HG02852 (cell line): ENCODE data around the gene ATP8B2.
"Not testable (repeated sequence)": the region's sequence is repeated elsewhere in the genome, so short reads cannot be mapped to it uniquely, and the experiment has no call there.

ENCODE experiments used
- ATAC-seq: cut with Tn5 transposase; IDR thresholded peaks from one replicate; pipeline ENCODE4 v1.9.1; 2021; ENCODE audit warnings: mild to moderate bottlenecking, moderate library complexity; ENCODE audit not compliant: unreplicated experiment

ATP8B2 gene, protein sequence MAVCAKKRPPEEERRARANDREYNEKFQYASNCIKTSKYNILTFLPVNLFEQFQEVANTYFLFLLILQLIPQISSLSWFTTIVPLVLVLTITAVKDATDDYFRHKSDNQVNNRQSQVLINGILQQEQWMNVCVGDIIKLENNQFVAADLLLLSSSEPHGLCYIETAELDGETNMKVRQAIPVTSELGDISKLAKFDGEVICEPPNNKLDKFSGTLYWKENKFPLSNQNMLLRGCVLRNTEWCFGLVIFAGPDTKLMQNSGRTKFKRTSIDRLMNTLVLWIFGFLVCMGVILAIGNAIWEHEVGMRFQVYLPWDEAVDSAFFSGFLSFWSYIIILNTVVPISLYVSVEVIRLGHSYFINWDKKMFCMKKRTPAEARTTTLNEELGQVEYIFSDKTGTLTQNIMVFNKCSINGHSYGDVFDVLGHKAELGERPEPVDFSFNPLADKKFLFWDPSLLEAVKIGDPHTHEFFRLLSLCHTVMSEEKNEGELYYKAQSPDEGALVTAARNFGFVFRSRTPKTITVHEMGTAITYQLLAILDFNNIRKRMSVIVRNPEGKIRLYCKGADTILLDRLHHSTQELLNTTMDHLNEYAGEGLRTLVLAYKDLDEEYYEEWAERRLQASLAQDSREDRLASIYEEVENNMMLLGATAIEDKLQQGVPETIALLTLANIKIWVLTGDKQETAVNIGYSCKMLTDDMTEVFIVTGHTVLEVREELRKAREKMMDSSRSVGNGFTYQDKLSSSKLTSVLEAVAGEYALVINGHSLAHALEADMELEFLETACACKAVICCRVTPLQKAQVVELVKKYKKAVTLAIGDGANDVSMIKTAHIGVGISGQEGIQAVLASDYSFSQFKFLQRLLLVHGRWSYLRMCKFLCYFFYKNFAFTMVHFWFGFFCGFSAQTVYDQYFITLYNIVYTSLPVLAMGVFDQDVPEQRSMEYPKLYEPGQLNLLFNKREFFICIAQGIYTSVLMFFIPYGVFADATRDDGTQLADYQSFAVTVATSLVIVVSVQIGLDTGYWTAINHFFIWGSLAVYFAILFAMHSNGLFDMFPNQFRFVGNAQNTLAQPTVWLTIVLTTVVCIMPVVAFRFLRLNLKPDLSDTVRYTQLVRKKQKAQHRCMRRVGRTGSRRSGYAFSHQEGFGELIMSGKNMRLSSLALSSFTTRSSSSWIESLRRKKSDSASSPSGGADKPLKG

DNA sequence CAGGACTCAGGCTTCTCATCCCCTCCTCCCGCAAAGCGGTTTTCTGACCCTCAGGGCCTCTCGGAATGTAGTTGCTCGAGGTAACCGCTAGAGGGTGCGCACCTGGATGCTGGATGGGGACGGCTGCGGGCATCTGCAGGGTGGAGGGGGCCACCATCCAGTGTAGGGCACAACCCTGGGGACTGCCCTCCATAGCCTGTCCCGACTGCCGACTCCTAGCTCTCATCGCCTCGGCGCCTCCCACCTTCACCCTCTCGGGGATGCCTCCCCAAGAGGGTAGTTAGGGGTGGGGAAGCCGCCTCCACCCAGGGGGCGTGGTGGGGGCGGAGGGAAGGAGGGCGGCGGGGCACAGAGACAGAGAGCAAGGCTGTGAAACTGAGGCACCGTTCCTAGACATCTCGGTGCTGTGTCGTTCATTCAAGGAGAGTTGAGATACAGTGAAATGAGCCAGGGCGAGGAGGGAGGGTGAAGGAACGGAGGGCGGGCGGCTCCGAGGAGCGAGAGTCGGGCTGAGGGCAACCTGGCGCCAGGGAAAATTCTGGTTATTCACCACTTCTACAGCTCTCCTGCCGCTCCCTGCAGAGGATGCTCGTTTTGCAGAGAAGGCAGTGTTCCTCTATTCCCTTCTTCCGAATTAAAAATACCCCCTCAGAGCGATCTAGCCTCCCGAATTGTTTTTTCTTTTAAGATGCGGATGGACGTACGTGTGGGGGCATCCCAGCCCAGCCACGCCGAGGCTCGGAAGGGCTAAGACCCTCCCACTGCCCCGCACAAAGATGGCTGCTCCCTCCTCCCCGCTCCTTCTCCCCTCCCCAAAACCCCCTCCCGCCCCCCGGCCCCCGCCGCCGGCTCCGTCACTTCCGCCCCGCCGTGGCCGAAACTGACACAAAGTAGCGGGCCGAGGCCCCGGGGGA is at the start of gene ATP8B2:
Gene ATP8B2, plus strand, starts transcription at position 857 of the 914 bp plus-strand sequence. CDS start 2,617 bp downstream, outside the sequence.
- ATAC-seq, result no peak

DNA sequence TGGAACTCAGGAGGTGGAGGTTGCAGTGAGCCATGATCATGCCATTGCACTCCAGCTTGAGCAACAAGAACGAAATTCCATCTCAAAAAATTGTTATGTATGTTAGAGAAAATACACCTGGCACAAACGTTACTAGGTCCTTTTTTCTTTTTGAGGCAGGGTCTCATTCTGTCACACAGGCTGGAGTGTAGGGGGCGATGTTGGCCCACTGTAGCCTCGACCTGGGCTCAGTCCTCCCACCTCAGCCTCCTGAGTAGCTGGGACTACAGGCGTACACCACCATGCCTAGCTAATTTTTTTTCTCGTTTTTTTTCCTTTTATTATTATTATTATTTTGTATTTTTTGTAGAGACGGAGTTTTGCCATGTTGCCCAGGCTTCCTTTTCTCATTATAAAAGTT is 48.5 kb upstream of the ATP8B2 start:
- no peak for ATAC-seq

DNA sequence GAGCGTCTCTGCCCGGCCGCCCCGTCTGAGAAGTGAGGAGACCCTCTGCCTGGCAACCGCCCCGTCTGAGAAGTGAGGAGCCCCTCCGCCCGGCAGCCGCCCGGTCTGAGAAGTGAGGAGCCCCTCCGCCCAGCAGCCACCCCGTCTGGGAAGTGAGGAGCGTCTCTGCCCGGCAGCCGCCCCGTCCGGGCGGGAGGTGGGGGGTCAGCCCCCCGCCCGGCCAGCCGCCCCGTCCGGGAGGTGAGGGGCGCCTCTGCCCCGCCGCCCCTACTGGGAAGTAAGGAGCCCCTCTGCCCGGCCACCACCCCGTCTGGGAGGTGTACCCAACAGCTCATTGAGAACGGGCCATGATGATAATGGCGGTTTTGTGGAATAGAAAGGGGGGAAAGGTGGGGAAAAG is 37.7 kb upstream of the ATP8B2 start:
- not testable (repeated sequence) for ATAC-seq

DNA sequence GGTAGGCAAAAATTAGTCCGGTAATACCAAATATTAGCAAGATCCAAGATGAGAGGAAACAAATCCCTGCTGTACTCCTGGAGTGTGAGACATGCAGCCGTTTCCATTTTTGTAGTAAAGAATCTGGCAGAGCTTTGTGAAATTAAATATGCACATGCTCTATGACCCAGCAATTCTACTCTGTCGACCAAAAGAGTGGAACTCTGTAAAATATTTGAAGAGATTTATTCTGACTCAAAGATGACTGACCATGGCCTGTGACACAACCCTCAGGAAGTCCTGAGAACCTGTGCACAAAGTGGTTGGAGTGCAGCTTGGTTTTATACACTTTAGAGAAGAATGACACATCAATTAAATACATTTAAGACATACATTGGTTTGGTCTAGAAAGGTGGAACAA is 36.7 kb upstream of the ATP8B2 start:
- ATAC-seq, result no peak

DNA sequence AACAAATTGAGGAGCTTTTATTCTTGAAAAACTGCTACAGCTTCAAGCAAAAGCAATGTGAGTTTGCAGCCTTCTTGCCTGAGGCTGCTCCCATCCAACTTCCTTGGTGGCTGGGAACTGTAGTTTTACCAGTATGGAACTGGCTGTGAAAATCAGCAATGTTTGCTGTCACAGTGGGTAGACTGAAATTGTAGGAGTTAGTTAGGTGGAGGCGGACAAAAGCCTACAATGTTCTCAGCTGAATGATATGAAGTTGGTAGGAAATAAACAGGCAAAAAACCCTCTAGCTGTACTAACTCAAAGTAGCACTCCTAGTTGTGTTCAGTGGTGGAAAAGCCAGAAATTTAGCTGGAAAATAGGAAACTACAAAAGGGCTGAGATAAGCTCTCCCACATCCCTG is 34.4 kb upstream of the ATP8B2 start:
- no peak for ATAC-seq

DNA sequence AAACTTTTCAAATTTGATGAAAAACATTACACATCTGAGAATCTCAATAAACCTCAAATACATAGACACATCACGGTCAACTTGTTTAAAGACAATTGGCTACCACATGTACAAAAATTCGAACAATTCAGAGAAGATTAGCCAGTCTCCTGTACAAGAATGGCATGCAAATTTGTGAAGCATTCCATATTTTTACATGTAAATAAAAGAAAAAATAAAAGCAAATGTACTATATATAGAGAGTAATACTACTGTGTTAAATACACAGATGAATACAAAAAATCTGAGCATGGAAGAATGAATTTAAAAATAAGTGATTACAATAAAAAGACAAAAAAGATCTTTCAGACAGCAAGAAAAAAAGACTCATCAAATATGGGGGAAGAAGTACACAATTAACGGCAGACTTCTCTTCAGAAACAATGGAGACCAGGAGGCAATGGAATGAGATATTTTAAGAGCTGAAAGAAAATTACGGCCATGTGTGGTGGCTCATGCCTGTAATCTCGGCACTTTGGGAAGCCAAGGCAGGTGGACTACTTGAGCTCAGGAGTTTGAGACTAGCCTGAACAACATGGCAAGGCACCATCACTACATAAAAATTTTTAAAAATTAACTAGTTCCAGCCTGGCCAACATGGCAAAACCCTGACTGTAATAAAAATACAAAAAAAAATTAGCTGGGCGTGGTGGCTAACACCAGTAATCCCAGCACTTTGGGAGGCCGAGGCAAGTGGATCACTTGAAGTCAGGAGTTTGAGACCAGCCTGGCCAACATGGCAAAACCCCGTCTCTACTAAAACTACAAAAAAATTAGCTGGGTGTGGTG is 29.7 kb upstream of the ATP8B2 start:
- ATAC-seq, result no peak

DNA sequence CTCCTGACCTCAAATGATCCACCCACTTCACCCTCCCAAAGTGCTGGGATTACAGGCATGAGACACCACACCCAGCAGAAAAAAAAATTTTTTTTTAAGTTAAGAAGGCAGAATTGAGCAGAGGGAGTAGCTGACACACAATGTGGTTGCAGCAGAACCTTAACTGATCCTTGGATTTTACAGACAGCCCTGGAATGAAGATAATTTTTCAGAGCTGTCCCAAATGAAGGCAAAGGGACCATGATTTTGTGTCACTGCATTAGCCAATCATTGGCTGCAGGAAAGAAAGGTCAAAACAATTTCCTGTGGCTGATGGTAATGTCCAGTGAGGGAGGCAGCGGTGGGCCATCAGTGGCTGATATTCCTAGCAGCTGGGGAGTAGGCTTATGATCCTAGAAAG is 23.7 kb upstream of the ATP8B2 start:
- ATAC-seq, result no peak

DNA sequence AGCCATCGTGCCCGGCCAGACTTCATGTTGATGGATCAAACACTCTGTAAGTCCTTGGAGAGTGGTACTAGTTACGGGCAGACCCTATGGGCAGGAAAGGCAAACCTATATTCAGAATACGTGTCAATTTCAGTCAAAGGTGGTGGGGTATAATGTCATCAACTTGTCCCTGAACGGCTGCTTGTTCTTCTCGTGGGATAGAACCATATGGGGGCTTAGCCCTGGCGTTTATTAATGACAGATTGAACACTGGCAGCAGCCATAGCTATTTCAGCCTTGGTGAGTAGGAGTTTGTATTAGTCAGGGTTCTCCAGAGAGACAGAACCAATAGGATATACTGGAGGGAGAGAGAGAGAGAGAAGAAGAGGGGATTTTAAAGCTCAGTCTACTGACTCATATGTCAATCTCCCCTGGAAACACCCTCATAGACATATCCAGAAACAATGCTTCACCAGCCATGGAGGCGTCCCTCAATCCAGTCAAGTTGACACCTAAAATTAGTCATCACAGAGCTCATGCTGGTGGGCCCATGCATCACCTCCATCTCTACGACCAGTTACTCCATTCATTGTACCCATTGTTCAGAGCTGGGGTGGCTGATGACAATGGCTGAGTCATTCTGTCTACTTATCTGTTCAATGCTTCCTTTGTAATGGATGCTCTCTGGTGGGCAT is 20.5 kb upstream of the ATP8B2 start:
- ATAC-seq, result peak; percentile 51

DNA sequence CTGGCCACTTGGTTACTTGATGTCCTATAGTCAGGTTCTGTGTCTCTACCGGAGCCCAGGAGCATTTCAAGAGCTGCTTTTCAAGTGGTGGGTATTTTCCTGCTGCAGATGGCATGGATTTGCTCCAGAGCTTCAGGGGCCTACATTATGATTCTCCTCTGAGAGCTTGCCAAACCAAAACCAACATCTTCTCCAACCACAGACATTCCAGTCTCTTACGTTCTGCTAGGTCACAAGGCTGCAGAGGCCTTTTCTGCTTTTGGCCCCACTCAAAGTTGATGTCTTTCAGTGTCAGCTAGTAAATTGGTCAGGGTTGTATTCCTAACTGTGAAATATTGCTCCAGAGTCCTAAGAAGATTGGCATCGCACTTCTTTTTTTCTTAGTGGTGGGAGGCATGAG is 19.2 kb upstream of the ATP8B2 start:
- no peak for ATAC-seq

DNA sequence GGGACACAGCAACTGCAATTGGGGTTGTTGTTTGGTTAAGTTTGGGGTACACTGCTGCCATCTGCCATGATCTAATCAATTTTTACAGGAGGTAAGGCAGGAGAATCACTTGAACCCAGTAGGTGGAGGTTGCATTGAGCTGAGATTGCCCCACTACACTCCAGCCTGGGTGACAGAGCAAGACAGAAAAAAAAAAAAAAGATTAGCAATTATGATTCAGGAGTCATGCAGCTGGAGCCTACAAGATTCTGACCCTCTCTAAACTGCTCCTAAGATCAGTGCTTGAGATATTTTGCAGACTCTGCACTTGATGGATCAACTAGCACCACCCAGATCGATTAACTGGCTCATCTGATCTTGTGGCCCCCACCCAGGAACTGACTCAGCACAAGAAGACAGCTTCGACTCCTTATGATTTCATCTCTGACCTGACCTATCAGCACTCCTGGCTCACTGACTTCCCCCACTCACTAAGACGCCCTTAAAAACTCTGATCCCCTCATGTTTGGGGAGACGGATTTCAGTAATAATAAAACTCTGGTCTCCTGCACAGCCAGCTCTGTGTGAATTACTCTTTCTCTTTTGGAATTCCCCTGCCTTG is 17.6 kb upstream of the ATP8B2 start:
- not testable (repeated sequence) for ATAC-seq

DNA sequence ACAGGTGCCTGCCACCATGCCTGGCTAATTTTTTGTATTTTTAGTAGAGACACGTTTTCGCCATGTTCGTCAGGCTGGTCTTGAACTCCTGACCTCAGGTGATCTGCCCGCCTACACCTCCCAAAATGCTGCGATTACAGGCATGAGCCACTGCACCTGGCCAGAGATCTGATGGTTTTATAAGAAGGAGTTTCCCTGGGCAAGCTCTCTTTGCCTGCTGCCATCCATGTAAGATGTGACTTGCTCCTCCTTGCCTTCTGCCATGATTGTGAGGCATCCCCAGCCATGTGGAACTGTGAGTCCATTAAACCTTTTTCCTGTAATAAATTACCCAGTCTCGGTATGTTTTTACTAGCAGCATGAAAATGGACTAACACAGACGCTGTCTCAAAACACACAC is 16.2 kb upstream of the ATP8B2 start:
- not testable (repeated sequence) for ATAC-seq

DNA sequence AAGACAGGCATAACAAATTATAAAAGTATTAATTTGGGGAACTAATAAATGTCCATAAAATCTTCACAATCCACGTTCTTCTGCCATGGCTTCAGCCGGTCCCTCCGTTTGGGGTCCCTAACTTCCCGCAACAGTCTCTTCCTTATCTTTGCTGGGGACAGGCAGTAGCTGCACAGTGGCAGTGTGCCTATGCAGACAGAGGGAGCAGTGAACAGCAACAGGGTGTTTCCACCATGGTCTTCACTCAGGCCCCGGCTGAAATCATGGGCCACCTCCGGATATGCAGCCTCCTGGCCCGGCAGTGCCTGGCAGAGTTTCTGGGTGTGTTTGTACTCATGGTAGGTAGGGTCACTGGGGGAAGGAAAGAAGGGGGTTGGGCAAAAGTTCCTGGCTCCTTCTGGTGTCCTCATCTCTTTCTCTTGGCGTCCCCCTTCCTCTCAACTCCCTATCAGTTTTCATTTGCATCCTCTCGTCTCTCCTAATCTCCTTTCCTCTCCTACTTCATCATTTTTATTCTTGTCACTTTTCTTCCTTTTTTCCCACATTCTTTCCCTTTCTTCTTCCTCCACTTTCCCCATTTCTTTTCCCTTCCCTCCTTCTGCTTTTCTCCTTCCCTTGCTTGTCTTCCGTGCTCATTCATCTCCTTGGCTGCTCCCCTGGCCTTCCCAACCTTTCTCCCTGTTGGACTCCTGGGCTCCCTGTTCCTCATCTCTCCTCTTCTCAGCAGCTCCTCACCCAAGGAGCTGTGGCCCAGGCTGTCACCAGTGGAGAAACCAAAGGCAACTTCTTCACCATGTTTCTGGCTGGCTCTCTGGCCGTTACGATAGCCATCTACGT is 12.9 kb upstream of the ATP8B2 start:
- not testable (repeated sequence) for ATAC-seq

DNA sequence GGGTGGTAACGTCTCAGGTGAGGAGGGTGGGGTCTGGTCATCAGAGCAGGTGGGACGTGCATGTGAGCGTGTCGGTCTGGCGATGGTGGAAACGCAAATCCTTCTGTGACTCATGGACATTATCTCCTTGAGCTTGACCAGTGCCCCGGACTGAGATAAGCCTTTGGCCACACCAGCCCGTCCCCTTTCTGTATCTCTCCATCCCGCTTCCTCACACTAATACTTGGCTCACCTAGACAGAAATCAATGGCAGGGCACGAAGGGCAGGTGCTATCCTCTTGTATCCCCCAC is 12.3 kb upstream of the ATP8B2 start:
- ATAC-seq, result no peak

DNA sequence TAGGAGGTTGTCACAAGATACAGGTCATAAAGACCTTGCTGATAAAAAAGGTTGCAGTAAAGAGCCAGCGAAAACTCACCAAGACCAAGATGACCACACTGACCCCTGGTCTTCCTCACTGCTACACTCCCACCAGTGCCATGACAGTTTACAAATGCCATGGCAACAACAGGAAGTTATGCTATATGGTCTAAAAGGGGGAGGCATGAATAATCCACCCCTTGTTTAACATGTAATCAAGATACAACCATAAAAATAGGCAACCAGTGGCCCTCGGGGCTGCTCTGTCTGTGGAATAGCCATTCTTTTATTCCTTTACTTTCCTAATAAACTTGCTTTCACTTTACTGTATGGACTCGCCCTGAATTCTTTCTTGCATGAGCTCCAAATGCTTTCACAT is 11.1 kb upstream of the ATP8B2 start:
- not testable (repeated sequence) for ATAC-seq

DNA sequence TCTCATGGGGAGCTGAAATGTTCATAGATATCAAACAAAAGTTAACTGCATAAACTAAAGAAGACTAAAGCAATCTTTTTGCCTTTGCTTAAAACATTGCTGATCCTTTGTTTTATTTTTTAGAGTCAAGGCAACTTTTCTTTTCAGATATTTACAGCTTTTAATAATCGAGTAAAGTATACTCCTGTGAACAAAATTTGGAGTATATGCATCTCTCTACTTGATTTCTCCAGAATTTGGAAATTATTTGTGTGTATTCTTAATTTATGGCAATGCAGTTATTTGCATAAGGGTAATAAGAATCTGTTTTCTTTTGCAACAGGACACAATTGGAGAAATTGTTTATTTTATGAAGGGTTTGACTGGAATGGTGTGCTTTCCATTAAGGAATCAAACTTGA is 8.6 kb upstream of the ATP8B2 start:
- ATAC-seq, result no peak

DNA sequence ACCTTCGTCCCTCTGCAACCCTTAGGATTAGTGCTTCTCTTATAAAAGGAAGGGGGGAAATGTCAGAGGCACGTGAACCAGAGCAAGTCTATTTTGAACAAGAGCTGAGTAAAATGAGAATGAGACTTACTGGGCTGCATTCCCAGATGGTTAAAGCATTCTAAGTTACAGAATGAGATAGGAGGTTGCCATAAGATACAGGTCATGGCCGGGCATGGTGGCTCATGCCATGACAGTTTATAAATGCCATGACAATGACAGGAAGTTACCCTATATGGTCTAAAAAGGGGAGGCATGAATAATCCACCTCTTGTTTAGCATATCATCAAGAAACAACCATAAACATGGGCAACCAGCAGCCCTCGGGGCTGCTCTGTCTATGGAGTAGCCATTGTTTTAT is 6.9 kb upstream of the ATP8B2 start:
- ATAC-seq, result no peak

DNA sequence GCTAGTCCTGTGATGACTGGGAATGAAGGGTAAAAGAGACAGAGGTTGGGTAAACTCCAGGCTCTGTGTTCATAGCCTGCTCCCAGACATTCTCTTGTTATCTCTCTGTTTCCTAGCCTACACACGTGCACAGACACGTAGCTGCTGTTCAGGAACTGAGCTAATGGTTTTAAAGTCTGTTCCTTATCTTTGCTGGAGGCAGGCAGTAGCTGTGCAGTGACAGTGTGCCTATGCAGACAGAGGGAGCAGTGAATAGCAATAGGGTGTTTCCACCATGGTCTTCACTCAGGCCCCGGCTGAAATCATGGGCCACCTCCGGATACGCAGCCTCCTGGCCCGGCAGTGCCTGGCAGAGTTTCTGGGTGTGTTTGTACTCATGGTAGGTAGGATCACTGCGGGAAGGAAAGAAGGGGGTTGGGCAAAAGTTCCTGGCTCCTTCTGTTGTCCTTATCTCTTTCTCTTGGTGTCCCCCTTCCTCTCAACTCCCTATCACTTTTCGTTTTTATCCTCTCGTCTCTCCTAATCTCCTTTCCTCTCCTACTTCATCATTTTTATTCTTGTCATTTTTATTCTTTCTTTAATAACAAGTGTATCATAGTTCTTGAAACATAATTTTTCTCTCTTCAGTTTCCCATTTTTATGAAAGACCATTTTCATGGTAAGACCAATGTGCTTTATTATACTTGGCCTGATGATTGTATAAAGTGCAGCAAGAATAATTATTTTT is 4.3 kb upstream of the ATP8B2 start, which contains the start of gene AQP10:
Gene AQP10, plus strand, starts transcription at position 212 of the 727 bp plus-strand sequence. Its CDS starts 63 bp downstream, at position 275.
- no peak for ATAC-seq
